HepG2 (cell line): Measurements from ENCODE around the gene GLIS1. TPM values are rescaled to one million over a fixed set of nuclear protein-coding genes. Genes with fewer than 3 reads are reported as not detected.

Experiments used
- ATAC-seq: fragments of 200-7000 bp; cut with Tn5 transposase; 3 replicates; pipeline ENCODE4 v1.9.1; 2020; ENCODE audit warnings: mild to moderate bottlenecking, moderate library complexity
- BruUV-seq: library from RNA; stranded (reverse); fragments of 400-500 nt; replicated peaks from 2 replicates; lab custom pipeline; 2021; lab: Mats Ljungman, UMichigan
- CTCF ChIA-PET: fragments of 300-600 bp; formaldehyde crosslinking; extraction: SDS; loops from one replicate; lab custom pipeline; 2021; ENCODE audit warnings: low total read pairs, inconsistent platforms, low intra/inter-chr PET ratio; lab: Yijun Ruan, JAX
- POLR2A ChIA-PET: fragments of 350-600 bp; sonication (Branson Sonifier 250); formaldehyde crosslinking; loops from one replicate; lab custom pipeline; 2020; ENCODE audit warnings: antibody characterized with exemption, inconsistent platforms; lab: Yijun Ruan, JAX
- DNase-seq: peaks from one replicate; pipeline ENCODE4 v3.0.0-alpha.2; 2015; ENCODE audit warnings: low spot score
- FAIRE-seq: peaks from 3 replicates; lab custom pipeline; 2011; peaks lifted over from hg19 to GRCh38; lab: Jason Lieb, UNC
- H2AFZ ChIP-seq: one replicate; pipeline ENCODE4 v1.6.1; 2011; ENCODE audit warnings: low read length, inconsistent platforms
- H3K27ac ChIP-seq: fragments of 300-600 bp; 3 replicates; pipeline ENCODE4 v1.8.0; 2011; ENCODE audit warnings: mixed run types, mild to moderate bottlenecking, mixed read lengths, low read length, inconsistent platforms; ENCODE audit not compliant: insufficient read depth; ENCODE audit errors: extremely low read length
- H3K27me3 ChIP-seq, 2 experiments: fragments of 200-600 bp in 1 of 2; 2 replicates in 1 of 2; 3 replicates in 1 of 2; pipeline versions ENCODE4 v1.6.0 to v1.8.0; 2011; ENCODE audit warnings: low read length in 2 of 2, mild to moderate bottlenecking in 2 of 2, moderate library complexity in 2 of 2, inconsistent platforms in 1 of 2; ENCODE audit not compliant: insufficient read depth in 2 of 2, control insufficient read depth in 1 of 2
- H3K36me3 ChIP-seq, 2 experiments: fragments of 200-600 bp in 1 of 2; replicated peaks in 1 of 2; 2 replicates in 1 of 2; 3 replicates in 1 of 2; pipeline versions ENCODE4 v1.5.1 to v1.8.0; 2011; ENCODE audit warnings: low read length in 2 of 2, inconsistent platforms in 1 of 2; ENCODE audit not compliant: insufficient read depth in 2 of 2, control insufficient read depth in 1 of 2
- H3K4me1 ChIP-seq: 2 replicates; pipeline ENCODE4 v1.5.1; 2012; ENCODE audit warnings: low read length, inconsistent platforms; ENCODE audit not compliant: insufficient read depth
- H3K4me2 ChIP-seq: 2 replicates; pipeline ENCODE4 v1.6.0; 2011; ENCODE audit warnings: low read depth, low read length, inconsistent platforms
- H3K4me3 ChIP-seq, 3 experiments: fragments of 200-600 bp in 1 of 3; sonication (generic), shearing (Covaris generic) in 1 of 3; replicated peaks in 1 of 3; 2 replicates each; pipeline ENCODE4 v1.5.1; 2011 to 2016; ENCODE audit warnings: low read length in 3 of 3, inconsistent platforms in 2 of 3, low read depth in 2 of 3, mild to moderate bottlenecking in 2 of 3, control low read depth in 1 of 3, mixed read lengths in 1 of 3; ENCODE audit not compliant: insufficient read depth in 1 of 3
- H3K79me2 ChIP-seq: one replicate; pipeline ENCODE4 v1.6.1; 2011; ENCODE audit warnings: low read length, inconsistent platforms; ENCODE audit not compliant: insufficient read depth
- H3K9ac ChIP-seq: 2 replicates; pipeline ENCODE4 v1.6.0; 2011; ENCODE audit warnings: mild to moderate bottlenecking, low read depth, low read length, inconsistent platforms; ENCODE audit not compliant: insufficient read depth
- H3K9me3 ChIP-seq: 2 replicates; pipeline ENCODE4 v1.5.1; 2012; ENCODE audit warnings: mild to moderate bottlenecking, low read length
- H4K20me1 ChIP-seq: 2 replicates; pipeline ENCODE4 v1.6.0; 2011; ENCODE audit warnings: inconsistent platforms, mild to moderate bottlenecking, low read length, moderate library complexity; ENCODE audit not compliant: insufficient read depth
- ERF ChIP-seq: IDR thresholded peaks from 2 replicates; pipeline ENCODE4 v1.6.1; 2018; ENCODE audit warnings: missing biosample characterization, missing genetic modification reagents
- IRF2 ChIP-seq: IDR thresholded peaks from 2 replicates; pipeline ENCODE4 v1.6.1; 2018; ENCODE audit warnings: missing genetic modification reagents, missing compliant biosample characterization
- RAD51 ChIP-seq: fragments of 450-650 bp; IDR thresholded peaks from 2 replicates; pipeline ENCODE4 v1.6.1; 2016; ENCODE audit warnings: borderline replicate concordance
- SMAD9 ChIP-seq: sonication (generic); formaldehyde crosslinking; IDR thresholded peaks from 2 replicates; pipeline ENCODE4 v1.5.1; 2020; ENCODE audit warnings: mild to moderate bottlenecking, missing genetic modification reagents
- SP5 ChIP-seq: IDR thresholded peaks from 2 replicates; pipeline ENCODE4 v1.6.1; 2016; ENCODE audit warnings: low read depth, borderline replicate concordance
- ZNF337 ChIP-seq: sonication (generic); formaldehyde crosslinking; IDR thresholded peaks from 2 replicates; pipeline ENCODE4 v1.5.1; 2020; ENCODE audit warnings: missing genetic modification reagents, low read depth, mild to moderate bottlenecking, borderline replicate concordance
- ZNF75D ChIP-seq: sonication (generic); formaldehyde crosslinking; IDR thresholded peaks from 2 replicates; pipeline ENCODE4 v1.8.1; 2023; ENCODE audit warnings: missing genetic modification reagents, mild to moderate bottlenecking, borderline replicate concordance
- ZSCAN25 ChIP-seq: sonication (generic); formaldehyde crosslinking; IDR thresholded peaks from 2 replicates; pipeline ENCODE4 v1.8.0; 2022; ENCODE audit warnings: mild to moderate bottlenecking, missing genetic modification reagents
- WGBS: methylation state at CpG from one replicate; pipeline ENCODE4 v1.1.6; 2017; ENCODE audit warnings: low lambda C conversion rate; 5-methylcytosine and 5-hydroxymethylcytosine counted together
- in situ Hi-C: cut with HindIII; loops from 2 replicates; pipeline ENCODE4 v1.10.0; 2017; ENCODE audit warnings: low pct_unique_long_range_greater_than_20kb; ENCODE audit not compliant: extremely low pct_ligation_motif_present
- intact Hi-C: fragments of 100-400 bp; cut with micrococcal nuclease; formaldehyde crosslinking; loops from one replicate; pipeline ENCODE4 v1.10.0; 2022; ENCODE audit not compliant: unreplicated experiment
- polyA plus RNA-seq, 8 experiments: library from polyadenylated mRNA; depleted of rRNA in 3 of 8; stranded (reverse) in 7 of 8; unstranded in 1 of 8; fragments of >200 nt; fragmentation: Illumina TruSeq in 4 of 8; extraction: Trizol in 4 of 8; gene quantifications; 2 replicates each; pipeline versions ENCODE4 v1.2.1 to v1.2.3, GENCODE V29; 2011 to 2016; ENCODE audit warnings: low read depth in 4 of 8, missing spikeins in 1 of 8, mixed read lengths in 1 of 8; ENCODE audit not compliant: insufficient read depth in 1 of 8
- total RNA-seq, 5 experiments: library from RNA; depleted of rRNA; stranded (reverse); fragments of >200 nt; fragmentation: Illumina TruSeq; extraction: Trizol; gene quantifications; 2 replicates each; pipeline ENCODE4 v1.2.3, GENCODE V29; 2016; ENCODE audit warnings: low read depth in 1 of 5
- TF ChIP-seq, protein P1 (sequence below): sonication (generic); formaldehyde crosslinking; IDR thresholded peaks from 2 replicates; pipeline ENCODE4 v1.4.0; 2020; ENCODE audit warnings: missing genetic modification reagents
- TF ChIP-seq, protein P2 (sequence below): sonication (generic); formaldehyde crosslinking; IDR thresholded peaks from one replicate; pipeline ENCODE4 v1.5.1; 2020; ENCODE audit warnings: mild to moderate bottlenecking, missing genetic modification reagents; ENCODE audit errors: not compliant biosample characterization
- TF ChIP-seq, protein P3 (sequence below), 2 experiments: sonication (generic) in 1 of 2; formaldehyde crosslinking in 1 of 2; IDR thresholded peaks; 2 replicates each; pipeline versions ENCODE4 v1.4.0 to v1.6.1; 2016 to 2020; ENCODE audit warnings: borderline replicate concordance in 1 of 2, low read depth in 1 of 2, mild to moderate bottlenecking in 1 of 2, missing genetic modification reagents in 1 of 2

Gene GLIS1
- total and polyA plus RNA-seq, 2 of the 13 experiments (the other 11 are each of a cell fraction or from before 2014, with no cell fraction given): 0.03 TPM; not detected in 1

DNA sequence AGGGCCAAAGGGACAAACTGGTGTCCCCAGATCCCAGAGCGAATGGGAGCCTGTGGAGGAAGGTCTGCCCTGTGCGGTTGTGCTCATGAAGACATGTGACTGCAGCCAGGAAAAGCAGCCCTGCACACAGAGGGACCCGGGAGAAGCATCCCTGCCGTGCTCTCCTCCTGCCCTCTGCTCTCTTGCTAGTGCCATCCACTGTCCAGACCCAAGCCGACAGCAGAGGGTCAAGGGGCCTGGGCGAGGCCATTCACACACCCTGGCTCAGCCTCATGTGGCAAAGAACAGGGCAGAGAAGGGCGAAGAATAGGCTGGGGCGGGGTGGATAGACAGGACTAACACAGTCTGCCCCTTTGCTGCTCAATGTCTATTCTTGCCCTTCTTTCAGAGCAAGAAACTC lies 262.4 kb downstream of the GLIS1 start:
- Histone ChIP-seq H3K27ac (no peak overlapping the region), H3K9me3 (no peaks in the 10 kb centered on the region), H3K9ac (no peak overlapping the region), H3K4me3 (no peak overlapping the region), H3K4me1 (no peaks in the 10 kb centered on the region), H3K4me2 (no peak overlapping the region), H2AFZ (no peak overlapping the region), H3K36me3 (no peaks in the 10 kb centered on the region), H4K20me1 (no peaks in the 10 kb centered on the region), H3K79me2 (no peaks in the 10 kb centered on the region), H3K27me3 (peaks cover 0 to 41% of the 10 kb centered on the region in 2 experiments; a peak in 4 of 5 replicates)
- FAIRE-seq (no peak), DNase-seq (no peak), ATAC-seq (no peak)
- WGBS: 26% methylated on average over 3 of the region's 8 CpGs
- ChIA-PET POLR2A (no interaction called here), CTCF (no interaction called here)
- intact Hi-C loops: no loop called here
- in situ Hi-C loops: no loop called here
- BruUV-seq: no TSS peak
- TF ChIP-seq SMAD9 (CRISPR knock-in tag): no peak
- TF ChIP-seq ZNF337 (CRISPR knock-in tag): no peak
- TF ChIP-seq RAD51: no peak
- no peak for TF ChIP-seq ERF (CRISPR knock-in tag)
- no peak for TF ChIP-seq ZNF75D (CRISPR knock-in tag)
- no peak for TF ChIP-seq ZSCAN25
- TF ChIP-seq, protein P1, sequence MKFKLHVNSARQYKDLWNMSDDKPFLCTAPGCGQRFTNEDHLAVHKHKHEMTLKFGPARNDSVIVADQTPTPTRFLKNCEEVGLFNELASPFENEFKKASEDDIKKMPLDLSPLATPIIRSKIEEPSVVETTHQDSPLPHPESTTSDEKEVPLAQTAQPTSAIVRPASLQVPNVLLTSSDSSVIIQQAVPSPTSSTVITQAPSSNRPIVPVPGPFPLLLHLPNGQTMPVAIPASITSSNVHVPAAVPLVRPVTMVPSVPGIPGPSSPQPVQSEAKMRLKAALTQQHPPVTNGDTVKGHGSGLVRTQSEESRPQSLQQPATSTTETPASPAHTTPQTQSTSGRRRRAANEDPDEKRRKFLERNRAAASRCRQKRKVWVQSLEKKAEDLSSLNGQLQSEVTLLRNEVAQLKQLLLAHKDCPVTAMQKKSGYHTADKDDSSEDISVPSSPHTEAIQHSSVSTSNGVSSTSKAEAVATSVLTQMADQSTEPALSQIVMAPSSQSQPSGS (CRISPR knock-in tag): no peak
- TF ChIP-seq, protein P2, sequence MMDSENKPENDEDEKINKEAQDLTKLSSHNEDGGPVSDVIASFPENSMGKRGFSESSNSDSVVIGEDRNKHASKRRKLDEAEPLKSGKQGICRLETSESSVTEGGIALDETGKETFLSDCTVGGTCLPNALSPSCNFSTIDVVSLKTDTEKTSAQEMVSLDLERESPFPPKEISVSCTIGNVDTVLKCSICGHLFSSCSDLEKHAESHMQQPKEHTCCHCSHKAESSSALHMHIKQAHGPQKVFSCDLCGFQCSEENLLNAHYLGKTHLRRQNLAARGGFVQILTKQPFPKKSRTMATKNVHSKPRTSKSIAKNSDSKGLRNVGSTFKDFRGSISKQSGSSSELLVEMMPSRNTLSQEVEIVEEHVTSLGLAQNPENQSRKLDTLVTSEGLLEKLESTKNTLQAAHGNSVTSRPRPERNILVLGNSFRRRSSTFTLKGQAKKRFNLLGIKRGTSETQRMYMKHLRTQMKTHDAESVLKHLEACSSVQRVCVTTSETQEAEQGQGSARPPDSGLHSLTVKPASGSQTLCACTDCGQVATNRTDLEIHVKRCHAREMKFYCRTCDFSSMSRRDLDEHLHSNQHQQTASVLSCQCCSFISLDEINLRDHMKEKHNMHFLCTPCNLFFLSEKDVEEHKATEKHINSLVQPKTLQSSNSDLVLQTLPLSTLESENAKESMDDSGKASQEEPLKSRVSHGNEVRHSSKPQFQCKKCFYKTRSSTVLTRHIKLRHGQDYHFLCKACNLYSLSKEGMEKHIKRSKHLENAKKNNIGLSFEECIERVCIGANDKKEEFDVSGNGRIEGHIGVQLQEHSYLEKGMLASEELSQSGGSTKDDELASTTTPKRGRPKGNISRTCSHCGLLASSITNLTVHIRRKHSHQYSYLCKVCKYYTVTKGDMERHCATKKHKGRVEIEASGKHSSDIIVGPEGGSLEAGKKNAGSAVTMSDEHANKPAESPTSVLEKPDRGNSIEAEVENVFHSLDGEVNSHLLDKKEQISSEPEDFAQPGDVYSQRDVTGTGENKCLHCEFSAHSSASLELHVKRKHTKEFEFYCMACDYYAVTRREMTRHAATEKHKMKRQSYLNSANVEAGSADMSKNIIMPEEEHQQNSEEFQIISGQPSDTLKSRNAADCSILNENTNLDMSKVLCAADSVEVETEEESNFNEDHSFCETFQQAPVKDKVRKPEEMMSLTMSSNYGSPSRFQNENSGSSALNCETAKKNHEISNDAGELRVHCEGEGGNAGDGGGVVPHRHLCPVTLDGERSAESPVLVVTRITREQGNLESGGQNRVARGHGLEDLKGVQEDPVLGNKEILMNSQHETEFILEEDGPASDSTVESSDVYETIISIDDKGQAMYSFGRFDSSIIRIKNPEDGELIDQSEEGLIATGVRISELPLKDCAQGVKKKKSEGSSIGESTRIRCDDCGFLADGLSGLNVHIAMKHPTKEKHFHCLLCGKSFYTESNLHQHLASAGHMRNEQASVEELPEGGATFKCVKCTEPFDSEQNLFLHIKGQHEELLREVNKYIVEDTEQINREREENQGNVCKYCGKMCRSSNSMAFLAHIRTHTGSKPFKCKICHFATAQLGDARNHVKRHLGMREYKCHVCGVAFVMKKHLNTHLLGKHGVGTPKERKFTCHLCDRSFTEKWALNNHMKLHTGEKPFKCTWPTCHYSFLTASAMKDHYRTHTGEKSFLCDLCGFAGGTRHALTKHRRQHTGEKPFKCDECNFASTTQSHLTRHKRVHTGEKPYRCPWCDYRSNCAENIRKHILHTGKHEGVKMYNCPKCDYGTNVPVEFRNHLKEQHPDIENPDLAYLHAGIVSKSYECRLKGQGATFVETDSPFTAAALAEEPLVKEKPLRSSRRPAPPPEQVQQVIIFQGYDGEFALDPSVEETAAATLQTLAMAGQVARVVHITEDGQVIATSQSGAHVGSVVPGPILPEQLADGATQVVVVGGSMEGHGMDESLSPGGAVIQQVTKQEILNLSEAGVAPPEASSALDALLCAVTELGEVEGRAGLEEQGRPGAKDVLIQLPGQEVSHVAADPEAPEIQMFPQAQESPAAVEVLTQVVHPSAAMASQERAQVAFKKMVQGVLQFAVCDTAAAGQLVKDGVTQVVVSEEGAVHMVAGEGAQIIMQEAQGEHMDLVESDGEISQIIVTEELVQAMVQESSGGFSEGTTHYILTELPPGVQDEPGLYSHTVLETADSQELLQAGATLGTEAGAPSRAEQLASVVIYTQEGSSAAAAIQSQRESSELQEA (CRISPR knock-in tag): no peak
- TF ChIP-seq IRF2: no peak
- TF ChIP-seq, protein P3, sequence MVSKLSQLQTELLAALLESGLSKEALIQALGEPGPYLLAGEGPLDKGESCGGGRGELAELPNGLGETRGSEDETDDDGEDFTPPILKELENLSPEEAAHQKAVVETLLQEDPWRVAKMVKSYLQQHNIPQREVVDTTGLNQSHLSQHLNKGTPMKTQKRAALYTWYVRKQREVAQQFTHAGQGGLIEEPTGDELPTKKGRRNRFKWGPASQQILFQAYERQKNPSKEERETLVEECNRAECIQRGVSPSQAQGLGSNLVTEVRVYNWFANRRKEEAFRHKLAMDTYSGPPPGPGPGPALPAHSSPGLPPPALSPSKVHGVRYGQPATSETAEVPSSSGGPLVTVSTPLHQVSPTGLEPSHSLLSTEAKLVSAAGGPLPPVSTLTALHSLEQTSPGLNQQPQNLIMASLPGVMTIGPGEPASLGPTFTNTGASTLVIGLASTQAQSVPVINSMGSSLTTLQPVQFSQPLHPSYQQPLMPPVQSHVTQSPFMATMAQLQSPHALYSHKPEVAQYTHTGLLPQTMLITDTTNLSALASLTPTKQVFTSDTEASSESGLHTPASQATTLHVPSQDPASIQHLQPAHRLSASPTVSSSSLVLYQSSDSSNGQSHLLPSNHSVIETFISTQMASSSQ (IDR thresholded peaks at IDR 0.05; ENCODE audit: low read depth): no peak
- TF ChIP-seq, protein P3 (CRISPR knock-in tag; IDR thresholded peaks at IDR 0.05; ENCODE audit: borderline replicate concordance): no peak
- no peak for TF ChIP-seq SP5 (CRISPR knock-in tag)
